HG03025 (cell line): ENCODE measurements around the gene PNP.
"Not testable (repeated sequence)": the region's sequence is repeated elsewhere in the genome, so short reads cannot be mapped to it uniquely, and the experiment has no call there.

Source experiments
- ATAC-seq: cut with Tn5 transposase; IDR thresholded peaks from one replicate; pipeline ENCODE4 v1.9.1; 2021; ENCODE audit warnings: mild to moderate bottlenecking, moderate library complexity; ENCODE audit not compliant: unreplicated experiment, low FRiP score

PNP gene

DNA sequence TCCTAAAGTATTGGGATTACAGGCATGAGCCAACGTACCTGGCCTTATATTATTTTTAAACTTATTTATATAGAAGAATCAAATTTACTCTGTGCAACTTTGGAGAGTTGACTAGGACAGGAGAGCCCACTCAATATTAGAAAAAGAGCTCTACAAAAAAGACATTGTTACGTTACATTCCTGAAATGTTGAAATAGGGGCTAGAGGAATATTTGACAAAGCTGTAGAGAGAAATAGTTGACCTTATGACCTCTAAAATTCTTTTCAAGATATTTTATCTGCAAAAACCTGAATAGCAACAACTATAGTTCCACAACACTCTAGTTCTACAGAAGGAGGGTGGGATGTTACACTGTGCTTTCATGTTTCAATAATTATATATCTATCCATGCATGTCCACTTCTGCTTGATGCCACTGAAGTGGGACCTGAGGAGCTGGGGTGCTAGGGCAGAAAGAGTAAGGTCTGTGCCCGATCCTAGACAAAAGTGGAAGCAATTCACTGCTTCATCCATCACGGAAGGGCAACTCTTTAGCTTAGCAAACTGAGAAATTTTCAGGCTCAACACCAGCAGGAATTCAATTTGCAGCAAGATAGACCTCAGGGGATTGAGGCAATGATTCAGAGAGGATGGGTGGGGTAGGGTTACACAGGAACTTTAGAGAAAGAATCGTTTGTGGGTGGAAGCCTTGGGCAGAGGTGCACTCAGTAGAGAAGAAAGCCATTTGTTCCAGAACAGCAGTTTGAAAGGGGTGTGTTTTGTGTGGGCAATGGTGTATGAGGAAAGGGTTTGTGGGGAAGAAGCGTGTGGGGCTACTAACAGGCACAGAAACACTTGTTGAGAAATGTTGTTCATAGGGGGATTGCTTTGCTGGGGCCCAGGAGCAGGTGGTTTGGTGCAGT lies 20.1 kb downstream of the PNP start:
- no peak for ATAC-seq

DNA sequence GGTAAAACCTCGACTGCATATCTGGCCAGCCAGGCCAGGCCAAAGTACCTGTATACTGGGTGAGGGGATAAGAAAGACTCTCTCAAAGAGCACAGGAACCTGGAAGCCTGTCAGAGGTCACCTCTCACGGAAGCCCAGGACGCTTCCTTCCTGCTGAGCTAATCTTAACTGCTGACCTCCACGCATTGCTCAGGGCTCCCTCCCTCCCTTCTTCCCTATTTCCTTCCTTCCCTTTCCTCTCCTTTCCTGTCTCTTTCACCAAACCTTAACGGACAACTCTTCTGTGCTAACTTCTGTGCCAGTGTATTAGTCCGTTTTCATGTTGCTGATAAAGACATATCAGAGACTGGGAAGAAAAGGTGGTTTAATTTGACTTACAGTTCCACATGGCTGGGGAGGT lies 21.4 kb downstream of the PNP start:
- ATAC-seq = no peak

DNA sequence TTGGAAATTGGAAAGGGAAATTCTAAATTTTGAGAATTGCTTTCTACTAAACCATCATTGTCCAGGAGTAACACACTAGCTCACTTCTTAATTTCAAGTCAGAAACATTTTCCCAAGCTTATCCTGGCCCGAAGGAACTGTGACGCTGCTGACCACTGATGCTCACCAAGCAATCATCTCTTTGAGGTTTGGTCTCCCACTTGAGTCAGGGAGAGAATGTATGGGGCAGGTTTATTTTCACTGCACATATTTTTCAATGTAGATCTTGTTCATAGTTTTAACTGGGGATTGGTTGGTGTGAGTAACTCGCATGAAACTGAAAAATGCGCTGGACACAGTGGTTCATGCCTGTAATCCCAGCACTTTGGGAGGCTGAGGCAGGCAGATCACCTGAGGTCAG lies 23.3 kb downstream of the PNP start:
- no peak for ATAC-seq

DNA sequence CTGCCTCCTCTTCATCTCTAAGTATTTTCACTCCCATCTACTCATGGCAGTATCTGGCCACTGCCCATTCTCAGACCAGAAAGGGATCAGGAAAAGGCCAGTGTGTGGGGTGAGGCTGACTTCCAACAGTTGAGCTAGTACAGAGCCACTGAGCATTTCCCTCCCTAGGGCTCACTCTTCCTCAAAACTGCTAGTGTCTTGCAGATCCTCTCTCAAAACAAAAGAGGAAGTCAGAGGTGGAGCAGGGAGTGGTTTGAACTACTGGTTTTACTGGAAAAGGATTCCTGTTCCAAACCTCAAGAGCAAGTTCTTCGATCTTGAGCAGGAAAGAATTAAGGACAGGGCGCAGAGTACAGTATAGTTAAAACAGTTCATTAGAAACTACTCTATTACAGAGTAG lies 24.4 kb downstream of the PNP start:
- no peak for ATAC-seq

DNA sequence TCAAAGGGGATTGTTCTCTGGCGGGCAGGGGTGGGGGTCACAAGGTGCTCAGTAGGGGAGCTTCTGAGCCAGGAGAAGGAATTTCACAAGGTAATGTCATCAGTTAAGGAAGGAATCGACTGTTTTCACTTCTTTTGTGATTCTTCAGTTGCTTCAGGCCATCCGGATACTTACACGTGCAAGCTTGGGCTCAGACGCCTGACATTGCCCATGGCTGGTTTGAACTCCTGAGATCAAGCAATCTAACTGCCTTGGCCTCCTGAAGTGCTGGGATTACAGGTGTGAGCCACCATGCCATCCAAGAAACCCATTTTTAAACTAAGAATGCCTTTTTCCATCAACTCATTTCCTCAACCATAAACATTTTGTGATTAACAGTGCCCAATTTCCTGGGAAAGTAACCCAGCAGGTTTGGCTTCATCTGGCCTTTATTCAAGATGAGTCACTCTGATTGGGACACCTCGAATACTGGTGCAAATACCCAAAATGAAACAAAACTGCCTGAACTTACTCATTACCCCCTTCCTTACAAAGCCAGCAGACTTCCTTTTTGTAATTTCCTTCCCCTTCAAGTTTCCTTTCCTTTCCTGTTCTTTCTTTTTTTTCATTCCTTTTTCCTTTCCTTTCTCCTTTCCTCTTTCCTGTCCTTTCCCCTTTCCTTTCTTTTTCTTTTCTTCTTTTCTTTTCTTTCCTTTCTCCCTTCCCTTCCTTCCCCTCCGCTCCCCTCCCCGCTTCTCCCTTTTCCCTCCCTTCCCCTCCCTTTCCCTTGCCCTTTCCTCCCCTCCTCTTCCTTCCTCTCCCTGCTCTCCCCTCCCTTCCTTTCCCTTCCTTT lies 25.9 kb downstream of the PNP start:
- no peak for ATAC-seq

DNA sequence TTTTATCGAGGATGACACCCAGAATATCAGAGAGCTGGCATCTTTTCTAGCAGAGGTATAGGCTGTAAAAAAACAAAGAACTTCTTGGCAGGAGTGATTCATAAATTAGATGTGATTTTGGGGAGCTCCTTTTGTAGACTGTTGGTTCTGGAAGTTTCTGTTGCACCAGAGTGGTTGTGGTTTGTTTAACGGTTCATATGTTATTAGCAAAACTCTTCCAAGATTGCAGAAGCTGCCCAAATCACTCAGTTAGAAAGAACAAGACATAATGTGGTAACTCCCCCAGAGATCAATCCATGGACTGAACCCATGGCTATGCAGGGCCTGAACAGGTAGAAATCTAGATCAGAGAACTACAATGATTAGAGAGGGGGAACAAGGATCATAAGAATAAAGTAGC lies 29.4 kb downstream of the PNP start:
- ATAC-seq = no peak

DNA sequence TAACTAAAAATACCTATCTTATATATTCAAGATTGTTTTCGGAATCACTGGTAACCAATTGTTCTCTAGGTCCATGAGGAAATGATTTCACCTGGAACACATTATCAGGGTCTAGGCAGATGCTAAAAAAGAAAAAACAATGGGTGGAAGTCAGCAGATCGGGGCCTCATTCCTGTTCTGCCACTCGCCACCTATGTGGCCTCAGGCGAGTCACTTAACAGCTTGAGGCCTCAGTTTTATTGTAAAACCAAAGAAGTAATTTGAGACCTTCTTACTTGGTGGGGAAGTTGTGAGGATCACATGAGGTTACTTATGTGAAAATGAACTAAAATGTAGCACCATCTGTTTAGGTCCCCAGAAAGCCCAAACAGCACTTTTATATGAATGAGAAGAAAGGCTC lies 29.9 kb downstream of the PNP start:
- no peak for ATAC-seq

DNA sequence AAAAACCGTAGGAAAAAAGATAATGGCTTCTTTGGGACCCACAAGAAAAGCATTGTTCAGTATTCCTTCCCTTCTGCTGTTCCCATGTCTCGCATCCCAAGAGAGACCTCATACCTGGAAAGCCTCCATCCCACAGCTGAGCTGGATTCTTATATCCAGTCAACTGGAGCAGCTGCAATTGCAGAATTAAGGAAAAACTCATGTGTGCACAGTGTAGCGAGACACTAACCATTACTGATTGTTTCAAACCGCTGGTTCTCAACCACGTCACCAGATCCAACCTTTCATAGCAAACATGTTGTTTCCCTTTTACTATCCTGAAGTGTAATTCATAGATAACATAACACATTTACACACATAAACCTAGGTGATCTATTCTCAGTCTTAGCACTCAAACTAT lies 30.7 kb downstream of the PNP start:
- ATAC-seq = no peak

DNA sequence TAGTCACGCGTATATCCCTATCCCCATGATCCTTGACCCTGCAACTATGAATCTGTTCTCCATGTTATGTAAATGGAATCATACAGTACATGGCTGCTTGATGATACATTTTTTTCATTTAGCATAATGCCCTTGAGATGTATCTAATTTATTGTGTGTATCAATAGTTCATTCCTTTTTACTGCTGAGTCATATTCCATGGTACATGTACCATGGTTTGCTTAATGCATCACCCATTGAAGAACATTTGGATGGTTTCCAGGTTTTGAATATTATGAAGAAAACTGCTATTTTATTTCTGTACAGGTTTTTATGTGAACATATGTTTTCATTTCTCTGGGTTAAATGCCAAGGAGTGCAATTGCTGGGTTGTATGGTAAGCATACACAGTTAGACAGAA lies 32.1 kb downstream of the PNP start:
- no peak for ATAC-seq

DNA sequence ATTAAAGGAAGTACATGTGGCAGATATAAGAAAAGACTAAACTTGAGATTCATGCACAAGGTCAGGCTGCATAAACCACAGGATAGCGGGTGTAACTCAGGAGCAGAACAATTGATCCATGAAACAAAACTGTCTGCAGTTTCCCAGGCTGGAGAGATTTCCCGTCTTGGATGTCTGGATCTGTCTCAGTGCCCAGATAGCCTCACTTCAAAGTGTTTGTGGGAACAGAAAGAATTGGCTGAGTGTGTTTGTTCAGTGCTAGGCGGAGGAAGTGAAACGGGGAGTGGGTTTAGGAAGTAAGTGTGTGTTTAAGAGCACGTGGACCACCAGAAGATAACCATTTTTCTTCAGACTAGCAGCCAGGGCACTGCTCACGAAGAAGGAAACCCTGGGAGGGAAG lies 34.7 kb downstream of the PNP start:
- no peak for ATAC-seq

DNA sequence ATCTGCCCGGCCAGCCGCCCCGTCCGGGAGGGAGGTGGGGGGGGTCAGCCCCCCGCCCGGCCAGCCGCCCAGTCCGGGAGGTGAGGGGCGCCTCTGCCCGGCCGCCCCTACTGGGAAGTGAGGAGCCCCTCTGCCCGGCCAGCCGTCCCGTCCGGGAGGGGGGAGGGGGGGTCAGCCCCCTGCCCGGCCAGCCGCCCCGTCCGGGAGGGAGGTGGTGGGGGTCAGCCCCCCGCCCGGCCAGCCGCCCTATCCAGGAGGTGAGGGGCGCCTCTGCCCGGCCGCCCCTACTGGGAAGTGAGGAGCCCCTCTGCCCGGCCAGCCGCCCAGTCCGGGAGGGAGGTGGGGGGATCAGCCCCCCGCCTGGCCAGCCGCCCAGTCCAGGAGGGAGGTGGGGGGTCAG lies 37.1 kb downstream of the PNP start:
- not testable (repeated sequence) for ATAC-seq

DNA sequence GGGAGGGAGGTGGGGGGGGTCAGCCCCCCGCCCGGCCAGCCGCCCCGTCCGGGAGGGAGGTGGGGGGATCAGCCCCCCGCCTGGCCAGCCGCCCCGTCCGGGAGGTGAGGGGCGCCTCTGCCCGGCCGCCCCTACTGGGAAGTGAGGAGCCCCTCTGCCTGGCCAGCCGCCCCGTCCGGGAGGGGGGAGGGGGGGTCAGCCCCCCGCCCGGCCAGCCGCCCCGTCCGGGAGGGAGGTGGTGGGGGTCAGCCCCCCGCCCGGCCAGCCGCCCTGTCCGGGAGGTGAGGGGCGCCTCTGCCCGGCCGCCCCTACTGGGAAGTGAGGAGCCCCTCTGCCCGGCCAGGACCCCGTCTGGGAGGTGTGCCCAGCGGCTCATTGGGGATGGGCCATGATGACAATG lies 37.5 kb downstream of the PNP start:
- ATAC-seq = not testable (repeated sequence)

DNA sequence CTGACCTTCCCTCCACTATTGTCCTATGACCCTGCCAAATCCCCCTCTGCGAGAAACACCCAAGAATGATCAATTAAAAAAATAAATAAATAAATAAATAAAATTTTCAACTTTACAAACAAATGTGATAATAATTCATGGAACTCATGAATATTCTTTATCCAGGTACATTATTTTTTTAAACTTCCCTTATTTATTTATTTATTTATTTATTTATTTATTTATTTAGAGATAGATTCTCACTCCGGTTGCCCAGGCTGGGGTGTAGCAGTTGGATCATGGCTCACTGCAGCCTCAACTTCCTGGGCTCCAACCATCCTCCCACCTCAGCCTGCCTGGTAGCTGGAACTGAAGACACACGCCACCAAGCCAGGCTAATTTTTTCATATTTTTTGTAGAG lies 38.3 kb downstream of the PNP start:
- not testable (repeated sequence) for ATAC-seq

DNA sequence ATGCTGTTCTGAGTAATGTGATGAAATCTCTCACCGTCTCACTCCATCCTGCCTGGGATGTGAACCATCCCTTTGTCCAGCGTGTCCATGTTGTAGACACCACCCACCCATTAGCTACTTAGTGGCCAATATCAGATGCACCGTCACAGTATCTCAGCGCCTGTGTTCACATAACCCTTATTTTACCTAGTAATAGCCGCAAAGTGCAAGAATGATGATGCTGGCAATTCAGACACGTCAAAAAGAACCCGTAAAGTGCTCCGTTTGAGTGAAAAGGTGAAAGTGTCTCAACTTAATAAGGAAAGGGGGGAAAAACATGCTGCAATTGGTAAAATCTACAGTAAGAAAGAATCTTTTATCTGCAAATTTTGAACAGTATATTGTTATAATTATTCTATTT lies 39.2 kb downstream of the PNP start:
- ATAC-seq = no peak

DNA sequence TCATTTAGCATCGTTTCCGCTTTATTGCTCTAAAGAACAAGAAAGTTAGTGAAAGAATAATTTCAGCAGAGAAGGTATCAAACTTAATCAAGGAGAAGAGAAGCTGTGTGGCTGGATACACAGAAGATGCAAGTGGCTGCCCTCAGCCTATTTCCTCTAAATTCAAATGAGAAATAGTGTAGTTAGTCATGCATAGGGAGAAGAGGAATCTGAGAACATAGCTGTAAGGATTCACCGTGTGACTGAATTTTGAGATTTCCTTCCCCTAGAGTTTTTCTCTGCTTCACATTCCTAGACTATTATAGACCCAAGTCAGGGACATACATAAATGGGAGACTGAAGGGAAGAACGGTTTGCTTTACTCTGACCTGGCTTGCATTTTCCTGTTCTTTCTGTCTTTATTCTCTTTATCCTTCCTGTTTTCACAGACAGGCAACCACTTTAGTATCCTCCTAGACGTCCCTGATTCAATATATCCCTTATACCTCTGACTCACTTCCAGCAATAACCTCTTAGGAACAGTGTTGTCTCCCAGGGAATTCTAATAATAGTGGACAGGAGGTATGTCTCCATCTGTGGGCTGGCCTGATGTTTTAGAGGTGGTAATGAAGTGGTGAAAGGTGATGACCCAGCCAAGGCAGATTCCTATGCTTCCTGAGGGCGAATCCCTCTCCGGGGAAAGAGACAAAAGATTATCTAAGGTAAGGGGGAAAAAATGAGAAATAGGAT lies 43.1 kb downstream of the PNP start:
- ATAC-seq = no peak

DNA sequence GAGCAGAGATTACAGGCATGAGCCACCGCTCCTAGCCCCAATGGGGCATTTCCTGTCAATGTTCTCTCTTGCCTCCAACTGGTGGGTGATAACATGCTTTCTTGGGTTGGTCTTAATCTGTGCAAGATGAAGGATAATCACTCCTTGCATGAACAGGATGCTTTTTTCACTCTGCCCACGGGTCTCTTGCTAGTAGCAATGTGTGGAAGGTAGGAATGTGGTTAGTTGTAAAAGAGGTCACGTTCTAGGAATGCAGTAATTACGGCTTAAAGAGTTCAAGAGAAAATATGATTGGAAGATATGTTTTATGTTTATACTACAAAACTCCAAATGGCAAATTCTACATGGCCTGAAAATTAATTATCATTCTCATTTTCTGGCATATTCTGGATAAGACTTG lies 46.6 kb downstream of the PNP start:
- ATAC-seq = no peak

DNA sequence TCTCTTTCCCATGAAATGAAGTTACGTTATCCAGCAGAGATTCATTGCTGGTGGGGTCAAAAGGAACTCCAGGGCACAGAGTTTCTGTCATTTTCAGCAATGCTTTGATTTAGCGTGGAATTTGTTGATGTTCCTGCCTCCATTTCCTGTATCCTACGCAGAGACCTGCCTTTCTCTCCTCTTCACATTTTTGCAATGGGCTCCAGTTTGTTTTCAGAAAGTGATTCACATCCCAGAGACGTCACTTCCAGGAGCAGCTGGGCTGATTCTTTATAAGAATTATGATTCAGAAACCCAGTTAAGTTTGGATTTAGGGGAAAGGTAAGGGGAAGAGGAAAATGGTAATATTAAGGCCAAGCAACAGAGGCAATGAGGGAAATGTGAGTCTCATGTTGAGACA lies 47.7 kb downstream of the PNP start:
- ATAC-seq = no peak

DNA sequence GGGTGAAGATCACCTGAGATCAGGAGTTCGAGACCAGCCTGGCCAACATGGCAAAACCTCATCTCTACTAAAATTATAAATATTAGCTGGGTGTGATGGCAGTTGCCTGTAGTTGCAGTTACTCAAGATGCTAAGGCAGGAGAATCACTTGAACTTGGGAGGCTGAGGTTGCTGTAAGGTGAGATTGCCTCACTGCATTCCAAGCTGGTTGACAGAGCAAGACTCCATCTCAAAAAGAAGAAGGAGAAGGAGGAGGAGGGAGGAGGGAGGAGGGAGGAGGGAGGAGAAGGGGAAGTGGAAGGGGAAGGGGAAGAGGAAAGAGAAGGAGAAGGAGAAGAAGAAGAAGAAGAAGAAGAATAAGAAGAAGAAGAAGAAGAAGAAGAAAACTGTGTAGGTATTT lies 53.1 kb downstream of the PNP start:
- no peak for ATAC-seq

DNA sequence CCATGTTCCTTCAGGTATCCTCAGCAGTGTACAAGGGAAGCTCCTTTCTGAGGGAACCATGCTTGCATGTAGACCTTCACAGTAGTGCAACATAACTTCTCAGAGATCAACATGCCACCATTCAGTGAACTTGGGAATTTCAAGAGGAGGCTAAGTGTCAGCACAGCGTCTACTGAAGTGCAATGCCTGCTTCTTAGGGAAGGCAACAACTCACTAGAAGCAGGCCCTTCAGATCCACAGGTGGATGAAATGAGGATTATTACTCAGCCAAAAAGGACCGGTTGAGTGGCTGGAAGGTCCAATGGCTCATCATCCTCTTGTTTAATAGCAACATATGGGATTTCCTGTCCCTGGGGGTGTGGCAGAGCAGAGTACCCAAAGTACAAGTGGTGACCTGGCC lies 54.8 kb downstream of the PNP start:
- no peak for ATAC-seq
